Kidney (tissue), 14 donors: ENCODE data around the gene TERT. TPM values are rescaled to one million over a fixed set of nuclear protein-coding genes. Genes with fewer than 3 reads are reported as not detected.
A peak's percentile ranks its signal among the peaks of the same experiment; 100 is the strongest.
"Not testable (repeated sequence)": the region's sequence is repeated elsewhere in the genome, so short reads cannot be mapped to it uniquely, and the experiment has no call there.

Experiments used
- DNase-seq, 5 donors: peaks; one replicate each; pipeline ENCODE4 v3.0.0-alpha.2; 2013 to 2020
- FAIRE-seq: peaks from 2 replicates; lab custom pipeline; 2012; peaks lifted over from hg19 to GRCh38; lab: Jason Lieb, UNC
- H3K27ac ChIP-seq, 2 donors: one replicate each; pipeline ENCODE4 v1.7.0; 2013; ENCODE audit warnings: low read depth in 2 of 2, low read length in 2 of 2, inconsistent platforms in 1 of 2
- H3K27me3 ChIP-seq: one replicate; pipeline ENCODE4 v1.7.1; 2013; ENCODE audit warnings: low read length, inconsistent platforms; ENCODE audit not compliant: control insufficient read depth, insufficient read depth
- H3K36me3 ChIP-seq, 3 donors: one replicate each; pipeline versions ENCODE4 v1.7.0 to v1.7.1; 2013; ENCODE audit warnings: low read length in 3 of 3, control low read depth in 1 of 3, inconsistent platforms in 1 of 3; ENCODE audit not compliant: insufficient read depth in 3 of 3, control insufficient read depth in 2 of 3
- H3K4me1 ChIP-seq, 3 donors: one replicate each; pipeline versions ENCODE4 v1.7.0 to v1.7.1; 2013; ENCODE audit warnings: low read length in 3 of 3, inconsistent platforms in 1 of 3, low read depth in 1 of 3; ENCODE audit not compliant: control insufficient read depth in 2 of 3, insufficient read depth in 2 of 3
- H3K4me3 ChIP-seq, 3 donors: one replicate each; pipeline versions ENCODE4 v1.7.0 to v1.8.1; 2013; ENCODE audit warnings: low read length in 3 of 3, control low read depth in 1 of 3, inconsistent platforms in 1 of 3
- H3K9ac ChIP-seq, 3 donors: one replicate each; pipeline versions ENCODE4 v1.7.0 to v1.7.1; 2013; ENCODE audit warnings: low read length in 3 of 3, control low read depth in 1 of 3, inconsistent platforms in 1 of 3
- H3K9me3 ChIP-seq, 3 donors: one replicate each; pipeline versions ENCODE4 v1.7.0 to v1.7.1; 2013; ENCODE audit warnings: low read length in 3 of 3, control low read depth in 1 of 3, inconsistent platforms in 1 of 3; ENCODE audit not compliant: control insufficient read depth in 2 of 3, insufficient read depth in 1 of 3
- intact Hi-C: fragments of 100-400 bp; cut with DNase I; formaldehyde crosslinking; loops from one replicate; pipeline ENCODE4 v1.11.1; 2022
- polyA plus RNA-seq: library from polyadenylated mRNA; stranded (reverse); fragments of 350-450 nt; fragmentation: Illumina TruSeq; extraction: RNeasy Lipid Tissue Mini Kit (QIAGEN cat#74804); gene quantifications from one replicate; pipeline ENCODE4 v1.2.3, GENCODE V29; 2014; ENCODE audit warnings: low read depth, low replicate concordance; ENCODE audit not compliant: insufficient read depth
- total RNA-seq: library from RNA; stranded (reverse); fragmentation: NEBNext Ultra II Directional; extraction: Animal tissue kit (Norgen Biotek cat#: 25700); gene quantifications from one replicate; pipeline ENCODE4 v1.2.1, GENCODE V29; 2021
- TF ChIP-seq, protein P1 (sequence below): IDR thresholded peaks from 3 replicates; pipeline ENCODE4 v1.5.1; 2012; ENCODE audit warnings: mild to moderate bottlenecking, moderate library complexity, borderline replicate concordance; ENCODE audit not compliant: insufficient read depth; ENCODE audit errors: extremely low read depth
- donor health status: control.
- donor health status: control.
- donor health status: control.
- donor health status: control.
- donor health status: control.
- donor health status: DM: yes; HTN: yes; CAD: no.
- donor health status: Normal renal cell carcinoma (clear cell type).

Gene TERT
- total and polyA plus RNA-seq, 2 donors from 2014 or later = 0.91 TPM; not detected in 1

DNA sequence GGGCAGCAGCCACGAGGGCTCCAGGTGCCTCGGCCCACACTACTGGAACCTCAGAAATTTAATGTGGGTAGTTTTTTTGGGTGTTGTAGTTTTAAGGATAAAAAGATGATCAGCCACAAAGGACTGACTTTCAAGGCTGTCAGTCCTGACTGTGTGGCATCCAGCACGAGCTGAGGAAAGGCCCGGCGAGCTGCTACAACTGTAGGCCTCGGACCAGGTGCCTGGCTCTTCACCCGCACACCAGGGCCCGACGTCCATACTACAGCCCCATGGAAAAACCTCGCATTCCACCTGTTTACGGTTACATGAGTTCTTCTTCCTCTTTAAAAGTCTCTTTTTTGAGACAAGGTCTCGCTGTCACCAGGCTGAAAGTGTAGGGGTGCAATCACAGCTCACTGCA, 47.4 kb upstream of the TERT start:
- H3K9me3 ChIP-seq = no peaks in the 10 kb centered on the region
- no peak overlapping the region for H3K9ac ChIP-seq
- H3K27ac ChIP-seq = no peak overlapping the region
- H3K4me3 ChIP-seq = no peak overlapping the region
- intact Hi-C loops = no loop called here
- FAIRE-seq (no peak), DNase-seq (peak in 1 of 5 donors; percentile 60)
- no peaks in the 10 kb centered on the region for H3K27me3 ChIP-seq
- TF ChIP-seq, protein P1, sequence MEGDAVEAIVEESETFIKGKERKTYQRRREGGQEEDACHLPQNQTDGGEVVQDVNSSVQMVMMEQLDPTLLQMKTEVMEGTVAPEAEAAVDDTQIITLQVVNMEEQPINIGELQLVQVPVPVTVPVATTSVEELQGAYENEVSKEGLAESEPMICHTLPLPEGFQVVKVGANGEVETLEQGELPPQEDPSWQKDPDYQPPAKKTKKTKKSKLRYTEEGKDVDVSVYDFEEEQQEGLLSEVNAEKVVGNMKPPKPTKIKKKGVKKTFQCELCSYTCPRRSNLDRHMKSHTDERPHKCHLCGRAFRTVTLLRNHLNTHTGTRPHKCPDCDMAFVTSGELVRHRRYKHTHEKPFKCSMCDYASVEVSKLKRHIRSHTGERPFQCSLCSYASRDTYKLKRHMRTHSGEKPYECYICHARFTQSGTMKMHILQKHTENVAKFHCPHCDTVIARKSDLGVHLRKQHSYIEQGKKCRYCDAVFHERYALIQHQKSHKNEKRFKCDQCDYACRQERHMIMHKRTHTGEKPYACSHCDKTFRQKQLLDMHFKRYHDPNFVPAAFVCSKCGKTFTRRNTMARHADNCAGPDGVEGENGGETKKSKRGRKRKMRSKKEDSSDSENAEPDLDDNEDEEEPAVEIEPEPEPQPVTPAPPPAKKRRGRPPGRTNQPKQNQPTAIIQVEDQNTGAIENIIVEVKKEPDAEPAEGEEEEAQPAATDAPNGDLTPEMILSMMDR = no peak
- peaks cover 0 to 25% (median 8%) of the 10 kb centered on the region in 3 donors for H3K4me1 ChIP-seq
- H3K36me3 ChIP-seq = peaks cover 0 to 25% (median 12%) of the 10 kb centered on the region in 3 donors

DNA sequence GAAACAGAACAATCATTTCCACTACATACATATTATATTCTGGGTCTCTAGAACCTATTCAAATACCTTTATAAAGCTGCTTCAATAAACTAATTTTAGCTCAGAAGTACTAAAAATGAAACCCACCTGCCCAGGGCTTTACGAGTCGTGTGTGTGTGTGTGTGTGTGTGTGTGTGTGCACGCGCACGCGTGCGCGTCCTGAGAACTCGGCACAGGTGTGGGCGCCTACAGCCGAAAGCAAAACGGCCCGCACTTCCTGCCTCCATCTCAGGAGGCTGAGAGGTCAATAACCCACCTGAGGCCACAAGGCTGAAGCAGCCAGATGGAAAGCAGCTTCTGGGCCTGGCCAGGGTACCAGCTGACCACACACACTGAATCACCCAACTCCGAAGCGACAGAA, 47.0 kb upstream of the TERT start:
- no peaks in the 10 kb centered on the region for H3K9me3 ChIP-seq
- FAIRE-seq (no peak), DNase-seq (peak in 1 of 5 donors; percentile 35)
- no peak overlapping the region for H3K27ac ChIP-seq
- peaks cover 0 to 25% (median 8%) of the 10 kb centered on the region in 3 donors for H3K4me1 ChIP-seq
- TF ChIP-seq, protein P1 = no peak
- H3K36me3 ChIP-seq = peaks cover 0 to 29% (median 15%) of the 10 kb centered on the region in 3 donors
- no peak overlapping the region for H3K4me3 ChIP-seq
- intact Hi-C loops = no loop called here
- no peak overlapping the region for H3K9ac ChIP-seq
- H3K27me3 ChIP-seq = no peaks in the 10 kb centered on the region

DNA sequence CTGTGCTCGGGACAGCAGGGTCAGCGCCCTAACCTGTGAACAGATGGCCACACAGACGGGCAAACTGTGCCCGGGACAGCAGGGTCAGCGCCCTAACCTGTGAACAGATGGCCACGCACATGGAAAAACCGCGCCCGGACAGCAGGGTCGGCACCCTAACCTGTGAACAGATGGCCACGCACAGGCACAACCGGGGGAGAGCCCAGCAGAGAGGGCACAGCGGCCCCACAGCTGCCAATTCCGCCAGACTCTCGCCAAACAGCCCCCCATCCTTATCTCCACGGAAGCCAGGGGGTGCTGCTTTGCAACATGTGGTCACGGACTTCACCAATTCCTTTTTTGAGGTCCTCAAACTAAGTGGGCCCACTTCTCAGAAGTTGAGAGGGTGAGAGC, 44.9 kb upstream of the TERT start:
- Histone ChIP-seq H3K4me1 (peaks cover 0 to 26% (median 0%) of the 10 kb centered on the region in 3 donors), H3K36me3 (peaks cover 0 to 46% (median 25%) of the 10 kb centered on the region in 3 donors)
- H3K27ac ChIP-seq, H3K4me3 ChIP-seq, H3K27me3 ChIP-seq, intact Hi-C loops, FAIRE-seq, H3K9me3 ChIP-seq, H3K9ac ChIP-seq: not testable (repeated sequence)
- peak in 1 of 5 donors; percentile 9 for DNase-seq

DNA sequence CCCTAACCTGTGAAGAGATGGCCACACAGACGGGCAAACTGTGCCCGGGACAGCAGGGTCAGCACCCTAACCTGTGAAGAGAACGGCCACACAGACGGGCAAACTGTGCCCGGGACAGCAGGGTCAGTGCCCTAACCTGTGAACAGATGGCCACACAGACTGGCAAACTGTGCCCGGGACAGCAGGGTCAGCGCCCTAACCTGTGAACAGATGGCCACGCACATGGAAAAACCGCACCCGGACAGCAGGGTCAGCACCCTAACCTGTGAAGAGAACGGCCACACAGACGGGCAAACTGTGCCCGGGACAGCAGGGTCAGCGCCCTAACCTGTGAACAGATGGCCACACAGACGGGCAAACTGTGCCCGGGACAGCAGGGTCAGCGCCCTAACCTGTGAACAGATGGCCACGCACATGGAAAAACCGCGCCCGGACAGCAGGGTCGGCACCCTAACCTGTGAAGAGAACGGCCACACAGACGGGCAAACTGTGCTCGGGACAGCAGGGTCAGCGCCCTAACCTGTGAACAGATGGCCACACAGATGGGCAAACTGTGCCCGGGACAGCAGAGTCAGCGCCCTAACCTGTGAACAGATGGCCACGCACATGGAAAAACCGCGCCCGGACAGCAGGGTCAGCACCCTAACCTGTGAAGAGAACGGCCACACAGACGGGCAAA, 44.4 kb upstream of the TERT start:
- H3K9me3 ChIP-seq, intact Hi-C loops, H3K4me3 ChIP-seq, FAIRE-seq, H3K27me3 ChIP-seq, H3K9ac ChIP-seq: not testable (repeated sequence)
- peak overlapping the region in 1 of 2 donors; percentile 20 for H3K27ac ChIP-seq
- peaks cover 0 to 25% (median 0%) of the 10 kb centered on the region in 3 donors for H3K4me1 ChIP-seq
- peak in 1 of 5 donors; percentile 32 for DNase-seq
- H3K36me3 ChIP-seq = peaks cover 0 to 51% (median 25%) of the 10 kb centered on the region in 3 donors
